ENCODE results near the gene PSMA3. TPM values are rescaled to one million over a fixed set of nuclear protein-coding genes. Genes with fewer than 3 reads are reported as not detected.
A peak's percentile ranks its signal among the peaks of the same experiment; 100 is the strongest.

The PSMA3 gene
- total RNA-seq, 4 donors from 2014 or later, result 61.2 to 204 (median 114) TPM

DNA sequence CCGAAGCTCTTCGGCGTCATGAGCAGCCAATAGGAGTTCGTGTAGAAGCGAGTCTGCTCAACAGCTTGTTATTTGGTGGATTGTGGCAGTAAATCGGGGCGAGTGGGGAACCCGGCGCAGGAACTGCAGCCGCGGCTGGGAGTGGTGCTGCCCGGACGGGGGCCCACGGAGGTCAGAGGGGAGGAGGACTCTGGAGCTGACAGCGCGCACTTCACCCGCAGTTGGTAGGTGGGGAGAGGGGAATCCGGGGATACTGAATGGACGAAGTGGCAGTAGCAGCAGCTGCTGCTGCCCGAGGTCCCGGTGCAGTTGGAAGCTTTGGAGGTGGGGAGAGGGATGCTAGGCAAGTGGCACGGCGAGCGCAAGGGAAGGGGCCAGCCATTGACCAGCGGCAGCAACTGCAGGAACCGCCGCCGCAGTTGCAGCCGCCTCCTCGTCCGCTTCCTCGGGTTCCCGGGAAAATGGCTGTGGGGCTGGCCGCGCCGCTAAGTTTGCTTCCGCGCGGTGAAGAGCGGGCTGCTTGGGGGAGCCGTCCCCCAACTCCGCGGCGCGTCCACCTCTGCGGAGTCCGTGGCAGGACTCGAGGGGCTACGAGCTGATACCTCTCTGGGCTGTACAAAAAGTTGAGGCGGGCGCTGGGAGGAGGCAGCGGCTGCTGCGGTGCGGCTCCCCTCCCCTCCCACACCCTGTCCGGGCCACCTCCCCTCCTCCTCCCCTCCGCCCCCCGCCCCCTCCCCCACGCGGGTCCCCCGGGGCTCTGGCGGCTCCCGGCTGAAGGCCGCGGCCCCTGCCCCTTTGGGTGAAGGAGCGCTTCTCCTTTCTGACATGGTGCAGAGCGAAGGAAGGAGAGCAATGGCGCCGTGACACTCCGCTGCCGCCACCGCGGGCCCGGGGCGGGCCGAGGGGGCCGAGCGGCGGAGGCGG lies 54.1 kb downstream of the PSMA3 start, which contains the start of gene ARID4A:
Gene ARID4A (plus strand): TSS at position 79 of the 924 bp plus-strand sequence. CDS start 1,300 bp downstream, outside the sequence.
- H3K4me3 ChIP-seq, result peak within 1 kb of the TSS; percentile 91 to 92
- intact Hi-C loops (cut with DNase I; ENCODE audit: low total_unique reads), result loop anchor here (10.0 kb wide), 1 partner anchor 54 kb away; the partner anchor contains the start of gene PSMA3
- TF ChIP-seq, protein P1, sequence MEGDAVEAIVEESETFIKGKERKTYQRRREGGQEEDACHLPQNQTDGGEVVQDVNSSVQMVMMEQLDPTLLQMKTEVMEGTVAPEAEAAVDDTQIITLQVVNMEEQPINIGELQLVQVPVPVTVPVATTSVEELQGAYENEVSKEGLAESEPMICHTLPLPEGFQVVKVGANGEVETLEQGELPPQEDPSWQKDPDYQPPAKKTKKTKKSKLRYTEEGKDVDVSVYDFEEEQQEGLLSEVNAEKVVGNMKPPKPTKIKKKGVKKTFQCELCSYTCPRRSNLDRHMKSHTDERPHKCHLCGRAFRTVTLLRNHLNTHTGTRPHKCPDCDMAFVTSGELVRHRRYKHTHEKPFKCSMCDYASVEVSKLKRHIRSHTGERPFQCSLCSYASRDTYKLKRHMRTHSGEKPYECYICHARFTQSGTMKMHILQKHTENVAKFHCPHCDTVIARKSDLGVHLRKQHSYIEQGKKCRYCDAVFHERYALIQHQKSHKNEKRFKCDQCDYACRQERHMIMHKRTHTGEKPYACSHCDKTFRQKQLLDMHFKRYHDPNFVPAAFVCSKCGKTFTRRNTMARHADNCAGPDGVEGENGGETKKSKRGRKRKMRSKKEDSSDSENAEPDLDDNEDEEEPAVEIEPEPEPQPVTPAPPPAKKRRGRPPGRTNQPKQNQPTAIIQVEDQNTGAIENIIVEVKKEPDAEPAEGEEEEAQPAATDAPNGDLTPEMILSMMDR (IDR thresholded peaks at IDR 0.05), result peak in 1 of 4 experiments; percentile 20
- TF ChIP-seq POLR2A (IDR thresholded peaks at IDR 0.05), result peak; percentile 89 to 96
- no peaks in the 10 kb centered on the region for H3K27me3 ChIP-seq
- H3K27ac ChIP-seq, result peak within 1 kb of the TSS; percentile 98 to 99
- DNase-seq, result peak; percentile 29 to 85
- no peaks in the 10 kb centered on the region for H3K9me3 ChIP-seq
- H3K4me1 ChIP-seq, result peaks cover 0 to 9% of the 10 kb centered on the region in 2 donors
- no peaks in the 10 kb centered on the region for H3K36me3 ChIP-seq

DNA sequence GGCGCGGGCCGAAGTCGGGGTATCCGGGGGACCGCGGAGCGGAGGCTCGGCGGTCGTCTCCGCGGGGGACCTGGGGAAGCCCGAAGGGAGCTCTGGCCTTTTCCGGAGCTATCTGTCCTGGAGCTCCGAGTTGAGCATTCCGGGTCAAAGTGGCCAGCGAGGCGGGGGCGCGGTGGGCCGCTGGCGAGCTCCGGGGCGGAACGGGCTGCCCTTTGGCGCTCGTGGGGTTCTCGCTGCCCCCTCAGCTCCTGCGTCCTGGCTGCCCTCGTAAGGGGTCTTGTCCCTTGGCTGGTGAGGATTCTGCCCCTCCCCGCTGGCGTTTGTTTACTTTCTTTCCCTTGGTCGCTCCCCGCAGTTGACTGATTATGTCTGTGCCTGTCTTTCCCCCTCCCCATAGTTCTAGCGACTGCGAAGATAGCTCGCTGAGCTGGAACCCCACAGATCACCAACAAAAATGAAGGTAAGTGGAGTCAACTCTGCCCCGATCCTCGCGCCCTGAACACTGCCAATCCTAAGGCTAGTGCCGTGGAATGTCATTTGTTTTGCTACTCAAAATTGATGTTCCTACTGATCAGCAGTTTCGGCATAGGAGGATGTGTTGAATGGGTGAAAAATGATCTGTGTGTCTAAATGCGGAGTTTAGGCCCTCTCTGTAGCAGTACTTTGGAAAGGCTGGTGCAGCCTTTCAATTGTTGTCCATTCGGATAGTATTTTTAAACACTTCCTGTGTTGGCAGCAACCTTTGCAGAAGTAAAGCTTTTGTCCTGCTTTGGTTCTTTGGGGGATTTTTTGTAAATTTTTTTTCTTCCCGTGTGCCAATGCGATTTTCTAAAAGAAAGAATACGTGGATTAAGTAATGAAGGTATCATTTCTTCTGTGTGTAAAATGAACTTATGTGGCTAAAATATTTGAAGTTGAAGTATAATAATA lies 55.0 kb downstream of the PSMA3 start:
- Histone ChIP-seq H3K27ac (peak overlapping the region; percentile 96), H3K4me3 (peak overlapping the region; percentile 91 to 92), H3K27me3 (no peaks in the 10 kb centered on the region), H3K36me3 (no peaks in the 10 kb centered on the region), H3K9me3 (no peaks in the 10 kb centered on the region), H3K4me1 (peaks cover 0 to 9% of the 10 kb centered on the region in 2 donors)
- intact Hi-C loops (cut with DNase I; ENCODE audit: low total_unique reads), result loop anchor here (10.0 kb wide), 1 partner anchor 55 kb away; the partner anchor contains the start of gene PSMA3
- DNase-seq, result peak in 1 of 2 donors; percentile 30
- TF ChIP-seq, protein P1 (IDR thresholded peaks at IDR 0.05), result no peak
- TF ChIP-seq POLR2A (IDR thresholded peaks at IDR 0.05), result no peak

DNA sequence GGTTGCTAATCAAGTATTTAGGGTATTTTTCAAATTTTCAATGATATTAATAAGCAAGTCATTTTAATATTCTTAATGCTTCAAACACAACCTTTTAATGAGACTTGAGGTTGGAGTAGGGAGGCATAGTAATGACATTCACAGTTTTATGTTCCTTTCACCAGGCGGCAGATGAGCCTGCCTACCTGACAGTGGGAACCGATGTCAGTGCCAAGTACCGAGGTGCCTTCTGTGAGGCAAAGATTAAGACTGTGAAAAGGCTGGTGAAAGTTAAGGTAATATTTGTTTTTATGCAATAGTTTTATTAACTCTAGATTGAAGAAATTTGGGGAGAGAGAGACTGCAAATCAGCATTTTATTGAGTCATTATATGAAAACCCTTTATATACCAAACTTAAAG lies 56.8 kb downstream of the PSMA3 start:
- Histone ChIP-seq H3K4me3 (no peak overlapping the region), H3K27ac (no peak overlapping the region), H3K27me3 (no peaks in the 10 kb centered on the region), H3K9me3 (no peaks in the 10 kb centered on the region), H3K4me1 (peaks cover 0 to 9% of the 10 kb centered on the region in 2 donors), H3K36me3 (no peaks in the 10 kb centered on the region)
- intact Hi-C loops (cut with DNase I; ENCODE audit: low total_unique reads), result no loop called here
- DNase-seq, result no peak
- TF ChIP-seq, protein P1 (IDR thresholded peaks at IDR 0.05), result no peak
- no peak for TF ChIP-seq POLR2A (IDR thresholded peaks at IDR 0.05)

DNA sequence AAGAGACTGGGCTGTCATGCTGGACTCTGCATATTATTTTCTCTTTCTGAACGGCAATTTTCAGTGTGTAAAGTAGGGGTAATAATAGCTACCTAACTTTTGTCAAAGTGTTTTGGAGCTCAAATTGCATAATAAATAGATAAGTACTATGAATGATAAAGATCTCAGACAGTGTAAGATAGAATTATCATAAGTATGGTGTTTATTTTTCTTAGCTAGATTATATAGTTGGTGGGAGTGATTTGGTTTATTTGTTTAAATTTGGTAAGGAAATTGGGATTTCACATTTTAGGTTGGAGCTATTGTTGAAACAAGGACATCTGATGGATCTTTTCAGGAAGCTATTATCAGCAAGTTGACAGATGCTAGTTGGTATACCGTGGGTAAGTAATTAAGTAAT lies 61.1 kb downstream of the PSMA3 start:
- Histone ChIP-seq H3K4me1 (peaks cover 0 to 4% of the 10 kb centered on the region in 2 donors), H3K27me3 (no peaks in the 10 kb centered on the region), H3K4me3 (no peak overlapping the region), H3K36me3 (no peaks in the 10 kb centered on the region), H3K27ac (no peak overlapping the region), H3K9me3 (no peaks in the 10 kb centered on the region)
- TF ChIP-seq, protein P1 (IDR thresholded peaks at IDR 0.05), result no peak
- TF ChIP-seq POLR2A (IDR thresholded peaks at IDR 0.05), result no peak
- intact Hi-C loops (cut with DNase I; ENCODE audit: low total_unique reads), result no loop called here
- DNase-seq, result no peak

All from uterus (tissue), 4 donors.